GM10266 (cell line): Measurements from ENCODE around the gene KAZN.

Source experiments
- DNase-seq: peaks from one replicate; pipeline ENCODE4 v3.0.0; 2012; ENCODE audit errors: extremely low spot score
- TF ChIP-seq, protein P1 (sequence below): IDR thresholded peaks from 2 replicates; pipeline ENCODE4 v1.5.1; 2012; ENCODE audit warnings: mild to moderate bottlenecking, low read depth; ENCODE audit not compliant: control insufficient read depth, insufficient read depth; ENCODE audit errors: missing control alignments

KAZN gene

GRCh38 chr1:14964711-14965055 lies 366.2 kb downstream of the KAZN start:
- no peak for DNase-seq
- TF ChIP-seq, protein P1, sequence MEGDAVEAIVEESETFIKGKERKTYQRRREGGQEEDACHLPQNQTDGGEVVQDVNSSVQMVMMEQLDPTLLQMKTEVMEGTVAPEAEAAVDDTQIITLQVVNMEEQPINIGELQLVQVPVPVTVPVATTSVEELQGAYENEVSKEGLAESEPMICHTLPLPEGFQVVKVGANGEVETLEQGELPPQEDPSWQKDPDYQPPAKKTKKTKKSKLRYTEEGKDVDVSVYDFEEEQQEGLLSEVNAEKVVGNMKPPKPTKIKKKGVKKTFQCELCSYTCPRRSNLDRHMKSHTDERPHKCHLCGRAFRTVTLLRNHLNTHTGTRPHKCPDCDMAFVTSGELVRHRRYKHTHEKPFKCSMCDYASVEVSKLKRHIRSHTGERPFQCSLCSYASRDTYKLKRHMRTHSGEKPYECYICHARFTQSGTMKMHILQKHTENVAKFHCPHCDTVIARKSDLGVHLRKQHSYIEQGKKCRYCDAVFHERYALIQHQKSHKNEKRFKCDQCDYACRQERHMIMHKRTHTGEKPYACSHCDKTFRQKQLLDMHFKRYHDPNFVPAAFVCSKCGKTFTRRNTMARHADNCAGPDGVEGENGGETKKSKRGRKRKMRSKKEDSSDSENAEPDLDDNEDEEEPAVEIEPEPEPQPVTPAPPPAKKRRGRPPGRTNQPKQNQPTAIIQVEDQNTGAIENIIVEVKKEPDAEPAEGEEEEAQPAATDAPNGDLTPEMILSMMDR: no peak

DNA sequence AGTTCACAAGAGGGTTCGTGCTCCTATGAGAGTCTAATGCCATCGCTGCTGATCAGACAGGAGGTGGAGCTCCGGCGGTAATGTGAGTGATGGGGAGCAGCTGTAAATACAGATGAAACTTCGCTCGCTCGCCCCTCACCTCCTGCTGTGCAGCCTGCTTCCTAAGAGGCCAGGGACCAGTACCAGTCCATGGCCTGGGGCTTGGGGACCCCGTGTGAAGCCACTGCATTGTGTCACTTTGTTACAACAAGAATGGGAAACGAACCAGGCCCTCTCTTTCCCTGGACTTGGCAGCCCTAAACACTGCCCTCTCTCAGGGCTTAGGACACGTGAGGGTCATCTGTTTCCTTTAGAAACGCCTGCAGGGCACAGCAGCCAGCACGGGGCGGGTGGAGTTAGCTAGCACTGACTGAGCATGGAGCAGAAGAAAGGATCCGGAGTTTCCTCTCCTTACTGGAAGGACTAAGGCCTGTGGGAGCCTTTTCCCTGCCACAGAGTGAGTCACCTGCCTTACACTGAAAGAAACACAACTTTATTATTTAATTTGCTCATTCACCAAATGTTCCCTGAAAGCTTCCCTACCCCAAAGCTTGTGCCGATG lies 369.9 kb downstream of the KAZN start:
- no peak for DNase-seq
- TF ChIP-seq, protein P1: no peak

DNA sequence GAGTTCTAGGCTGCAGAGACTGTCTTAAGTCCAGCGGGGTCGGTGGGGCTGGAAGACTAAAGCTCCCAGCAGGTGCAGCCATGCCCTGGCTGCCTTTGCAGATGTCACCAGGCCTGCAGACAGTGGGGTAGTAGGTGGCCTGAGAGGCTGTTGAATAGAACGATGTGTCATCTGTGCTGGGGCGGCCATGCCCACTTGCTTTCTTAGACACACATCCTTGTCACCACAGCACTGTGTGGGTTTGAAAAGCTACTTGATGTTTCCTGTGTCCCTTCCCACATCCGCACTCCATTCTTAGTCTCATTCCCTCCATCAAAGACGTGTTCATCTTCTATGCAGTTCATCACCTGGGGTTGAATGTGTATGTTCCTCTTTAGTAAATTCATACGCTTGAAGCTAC lies 370.5 kb downstream of the KAZN start:
- DNase-seq: no peak
- TF ChIP-seq, protein P1: no peak

- DNase-seq: no peak
- TF ChIP-seq, protein P1: no peak
Measured at GRCh38 chr1:14970115-14970798, 371.8 kb downstream of the KAZN start.

DNA sequence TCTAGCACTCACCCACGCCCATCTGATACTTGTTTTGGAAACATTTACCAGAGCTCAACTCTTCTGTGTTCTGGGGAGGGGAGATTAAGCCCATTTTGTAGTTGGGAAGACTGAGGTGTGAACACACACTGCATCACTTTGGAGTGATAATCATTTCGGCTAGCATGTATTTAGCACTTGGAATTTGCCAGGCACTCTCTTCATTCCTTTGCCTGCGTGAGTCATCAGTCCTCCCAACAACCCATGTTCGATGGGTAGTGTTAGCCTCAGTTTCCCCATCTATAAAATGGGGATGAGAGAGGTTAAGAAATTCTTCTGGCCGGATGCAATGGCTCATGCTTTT lies 372.3 kb downstream of the KAZN start:
- TF ChIP-seq, protein P1: no peak
- DNase-seq: no peak

- DNase-seq: no peak
- TF ChIP-seq, protein P1: no peak
Measured at GRCh38 chr1:14971221-14971620, 372.7 kb downstream of the KAZN start.

DNA sequence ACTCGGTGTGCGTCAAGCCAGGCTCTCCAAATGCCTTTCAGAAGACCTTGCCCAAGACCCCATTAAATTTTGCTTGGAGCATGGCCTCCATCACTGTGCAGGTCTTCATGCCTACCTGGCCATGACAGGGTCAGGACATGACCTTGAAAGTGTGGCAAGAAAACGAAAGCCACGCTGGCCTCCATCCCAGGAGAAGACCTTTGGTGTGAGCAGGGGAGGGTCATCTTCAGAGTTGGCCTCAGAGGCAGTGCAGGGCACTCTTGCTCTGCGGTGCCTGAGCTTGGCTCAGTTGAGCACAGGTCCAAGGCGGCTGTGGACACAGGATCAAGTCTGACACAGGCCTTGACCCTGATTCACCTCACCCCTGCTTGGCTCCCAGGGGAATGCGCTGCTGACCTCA lies 373.6 kb downstream of the KAZN start:
- DNase-seq: no peak
- TF ChIP-seq, protein P1: no peak
